HAP-1 (cell line): ENCODE results near the gene AGAP1.

Experiments
- DNase-seq, 2 experiments: peaks; one replicate each; pipeline ENCODE4 v3.0.0-alpha.2; 2016 to 2020; ENCODE audit warnings: low spot score in 2 of 2
- H3K27me3 ChIP-seq: fragments of 250-450 bp; sonication (Bioruptor Pico); 2 replicates; pipeline ENCODE4 v1.5.1; 2020; ENCODE audit warnings: low read depth, mild to moderate bottlenecking, moderate library complexity
- H3K36me3 ChIP-seq: fragments of 250-450 bp; sonication (Bioruptor Pico); replicated peaks from 2 replicates; pipeline ENCODE4 v1.5.1; 2020; ENCODE audit warnings: mild to moderate bottlenecking
- H3K4me1 ChIP-seq: fragments of 250-450 bp; sonication (Bioruptor Pico); 2 replicates; pipeline ENCODE4 v1.5.1; 2020; ENCODE audit warnings: mild to moderate bottlenecking
- H3K4me3 ChIP-seq: fragments of 250-450 bp; sonication (Bioruptor Pico); 2 replicates; pipeline ENCODE4 v1.5.1; 2020; ENCODE audit warnings: mild to moderate bottlenecking, moderate library complexity
- H3K9me3 ChIP-seq: fragments of 250-450 bp; sonication (Bioruptor Pico); 2 replicates; pipeline ENCODE4 v1.5.1; 2020; ENCODE audit warnings: mild to moderate bottlenecking, moderate library complexity
- in situ Hi-C: fragments of 300-500 bp; cut with MboI; formaldehyde crosslinking; loops from 3 replicates; pipeline ENCODE4 v1.14.3; 2020; ENCODE audit warnings: low sequenced_read_pairs, inconsistent platforms, mixed read lengths

The AGAP1 gene

DNA sequence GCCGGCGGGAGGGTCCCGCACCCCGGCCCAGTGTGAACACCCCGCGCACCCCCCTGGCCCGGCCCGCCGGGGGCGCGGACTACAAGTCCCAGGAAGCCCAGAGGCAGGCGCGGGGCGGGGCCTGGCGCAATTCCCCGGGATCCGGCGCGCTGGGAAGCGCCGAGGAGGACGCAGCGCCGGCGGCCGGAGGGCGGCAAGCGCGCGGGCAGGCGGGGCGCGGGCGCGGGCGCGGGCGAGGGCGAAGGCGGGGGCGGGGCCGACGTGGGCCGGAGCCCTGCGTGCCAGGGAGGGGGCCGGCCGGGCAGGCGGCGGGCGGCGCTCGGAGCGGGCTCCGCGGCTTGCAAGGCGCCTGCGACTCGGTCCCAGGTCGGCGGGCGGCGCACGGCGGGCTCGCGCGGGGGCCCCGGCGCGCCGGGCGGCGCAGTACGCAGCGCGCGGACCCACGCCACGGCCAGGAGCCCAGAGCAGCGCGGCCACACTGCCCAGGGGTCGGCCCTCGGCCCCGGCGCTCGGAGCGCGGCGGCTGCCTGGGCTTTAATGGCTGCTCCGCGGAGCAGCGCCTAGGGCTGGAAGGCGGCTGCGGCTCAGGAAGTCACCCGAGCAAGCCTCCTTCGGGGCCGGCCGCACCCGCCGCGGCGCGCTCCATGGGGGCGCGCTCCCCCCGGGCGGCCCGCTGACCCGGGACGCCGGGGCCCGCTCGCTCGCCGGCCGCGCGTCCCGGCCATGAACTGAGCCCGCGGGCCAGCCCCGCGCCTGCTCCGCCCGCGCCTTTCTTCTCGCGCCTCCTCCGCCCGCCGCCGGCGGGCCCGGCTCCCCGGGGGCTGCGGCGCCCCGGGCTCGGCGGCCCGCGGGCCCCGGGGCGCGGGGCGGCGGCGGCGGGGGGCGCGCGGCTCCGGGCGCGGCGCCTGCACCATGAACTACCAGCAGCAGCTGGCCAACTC is at the start of gene AGAP1:
AGAP1 (plus strand) TSS at position 269 of the 941 bp plus-strand sequence.
- no peaks in the 10 kb centered on the region for H3K27me3 ChIP-seq
- H3K4me3 ChIP-seq: peak within 1 kb of the TSS; percentile 45
- in situ Hi-C loops: no loop called here
- no peaks in the 10 kb centered on the region for H3K9me3 ChIP-seq
- H3K4me1 ChIP-seq: peaks cover 9% of the 10 kb centered on the region
- peak; percentile 59 to 87 for DNase-seq
- H3K36me3 ChIP-seq: no peaks in the 10 kb centered on the region

DNA sequence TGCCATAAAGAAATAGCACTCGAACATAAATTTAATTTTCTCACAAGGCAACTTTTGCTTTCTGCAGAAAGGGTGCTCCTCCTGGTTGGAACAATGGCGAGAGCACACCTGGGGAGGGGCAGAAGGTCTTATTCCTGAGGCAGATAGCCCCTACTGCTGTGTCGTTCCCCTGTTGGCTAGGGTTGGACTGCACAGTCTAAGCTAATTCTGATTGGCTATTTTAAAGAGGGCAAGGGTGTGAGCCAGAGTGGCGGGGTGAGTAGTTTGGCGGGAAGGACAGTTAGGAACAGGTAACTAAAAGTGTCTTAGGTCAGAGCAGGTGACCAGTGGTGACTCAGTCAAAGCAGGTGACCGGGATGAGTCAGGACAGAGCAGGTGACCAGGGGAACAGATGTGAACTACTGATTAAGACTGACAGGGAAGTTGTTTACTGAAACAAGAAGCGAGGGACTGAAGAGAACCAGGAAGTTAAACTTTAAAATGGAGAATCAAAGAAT is 49.7 kb upstream of the AGAP1 start:
- Histone ChIP-seq H3K4me1 (no peaks in the 10 kb centered on the region), H3K9me3 (no peaks in the 10 kb centered on the region), H3K36me3 (no peaks in the 10 kb centered on the region), H3K4me3 (no peak overlapping the region), H3K27me3 (peaks cover 8% of the 10 kb centered on the region; the same call in 1 of the 2 replicates)
- in situ Hi-C loops: no loop called here
- no peak for DNase-seq

DNA sequence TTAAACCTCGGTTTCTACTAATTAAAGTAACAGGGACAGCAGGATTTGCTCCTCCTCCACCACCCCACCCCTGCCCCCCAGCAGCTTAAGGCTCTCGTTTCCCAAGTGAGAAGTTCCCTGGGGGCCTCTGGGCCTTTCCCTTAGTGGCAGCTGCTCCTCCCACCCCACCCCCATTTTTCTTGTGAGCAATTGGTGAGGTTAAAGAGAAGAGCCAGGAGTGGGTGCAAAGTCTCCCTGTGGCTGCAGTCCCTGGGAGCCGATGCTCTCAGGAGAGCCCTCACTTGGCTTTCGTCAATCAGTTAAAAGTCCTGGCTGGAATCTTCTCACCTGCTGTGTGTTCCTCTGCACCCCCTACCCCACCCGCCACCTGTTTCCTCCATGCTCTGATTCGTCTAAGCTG is 48.7 kb upstream of the AGAP1 start:
- in situ Hi-C loops: no loop called here
- Histone ChIP-seq H3K9me3 (no peaks in the 10 kb centered on the region), H3K4me1 (no peaks in the 10 kb centered on the region), H3K36me3 (no peaks in the 10 kb centered on the region), H3K4me3 (no peak overlapping the region), H3K27me3 (peaks cover 2% of the 10 kb centered on the region; the same call in 1 of the 2 replicates)
- DNase-seq: no peak

DNA sequence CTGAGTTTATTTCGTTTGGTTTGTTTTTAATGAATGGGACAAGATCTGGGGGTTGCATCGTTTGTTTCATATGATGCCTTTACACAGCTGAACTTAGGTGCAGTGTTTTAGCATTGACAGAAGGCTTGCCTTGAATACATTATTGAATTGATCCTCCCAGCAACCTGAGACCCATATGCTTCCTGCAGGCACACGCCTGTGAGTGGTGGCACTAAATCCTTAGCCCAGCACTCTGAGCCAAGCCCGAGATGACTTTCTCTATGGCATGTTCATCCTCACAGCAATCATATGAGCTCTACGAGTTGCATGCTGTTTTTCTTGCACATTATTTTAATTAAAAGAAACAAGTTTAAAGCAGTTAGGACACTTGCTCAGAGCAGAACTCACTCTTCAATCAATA is 47.8 kb upstream of the AGAP1 start:
- Histone ChIP-seq H3K4me1 (no peaks in the 10 kb centered on the region), H3K4me3 (no peak overlapping the region), H3K9me3 (no peaks in the 10 kb centered on the region), H3K27me3 (no peaks in the 10 kb centered on the region), H3K36me3 (no peaks in the 10 kb centered on the region)
- in situ Hi-C loops: no loop called here
- no peak for DNase-seq

DNA sequence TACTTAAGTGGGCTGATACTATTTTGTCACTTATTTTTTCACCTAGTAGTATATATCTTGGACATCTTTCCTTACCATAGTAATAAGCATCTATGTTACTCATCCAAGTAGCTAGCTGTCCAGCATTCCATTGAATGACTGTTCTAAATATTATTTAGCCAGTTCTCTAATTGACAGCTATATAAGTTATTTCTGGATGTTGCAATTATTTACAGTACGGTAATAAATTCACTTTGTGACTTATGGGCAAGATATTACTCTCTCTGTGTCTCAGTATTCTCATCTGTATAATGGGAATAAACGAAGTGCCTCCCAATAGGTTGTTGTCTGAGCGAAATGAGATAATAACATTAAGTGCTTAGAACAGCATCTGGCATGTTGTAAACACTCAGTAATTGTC is 46.6 kb upstream of the AGAP1 start:
- Histone ChIP-seq H3K36me3 (no peaks in the 10 kb centered on the region), H3K4me3 (no peak overlapping the region), H3K4me1 (no peaks in the 10 kb centered on the region), H3K9me3 (no peaks in the 10 kb centered on the region), H3K27me3 (no peaks in the 10 kb centered on the region)
- in situ Hi-C loops: no loop called here
- DNase-seq: no peak

DNA sequence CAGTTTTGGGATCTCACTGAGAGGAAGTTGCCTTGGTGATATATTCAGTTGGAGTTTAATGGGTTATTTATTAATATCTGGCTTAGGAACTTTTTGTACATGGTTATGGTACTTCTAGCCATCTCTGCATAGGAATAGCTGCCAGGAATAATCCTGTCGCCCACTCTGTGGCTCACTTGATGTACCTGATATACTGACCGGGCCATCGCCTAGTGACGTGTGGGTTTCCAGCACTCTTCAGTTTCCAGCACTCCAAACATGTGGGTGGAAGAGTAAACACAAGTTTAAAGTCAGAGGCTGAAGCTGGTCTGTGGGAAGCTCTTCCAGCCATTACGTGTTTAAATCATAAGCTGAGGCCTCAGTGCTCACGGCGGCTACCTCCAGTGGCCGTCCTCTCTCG is 44.3 kb upstream of the AGAP1 start:
- Histone ChIP-seq H3K9me3 (no peaks in the 10 kb centered on the region), H3K4me3 (no peak overlapping the region), H3K36me3 (no peaks in the 10 kb centered on the region), H3K27me3 (peaks cover 3% of the 10 kb centered on the region; the same call in 1 of the 2 replicates), H3K4me1 (no peaks in the 10 kb centered on the region)
- DNase-seq: no peak
- in situ Hi-C loops: no loop called here

DNA sequence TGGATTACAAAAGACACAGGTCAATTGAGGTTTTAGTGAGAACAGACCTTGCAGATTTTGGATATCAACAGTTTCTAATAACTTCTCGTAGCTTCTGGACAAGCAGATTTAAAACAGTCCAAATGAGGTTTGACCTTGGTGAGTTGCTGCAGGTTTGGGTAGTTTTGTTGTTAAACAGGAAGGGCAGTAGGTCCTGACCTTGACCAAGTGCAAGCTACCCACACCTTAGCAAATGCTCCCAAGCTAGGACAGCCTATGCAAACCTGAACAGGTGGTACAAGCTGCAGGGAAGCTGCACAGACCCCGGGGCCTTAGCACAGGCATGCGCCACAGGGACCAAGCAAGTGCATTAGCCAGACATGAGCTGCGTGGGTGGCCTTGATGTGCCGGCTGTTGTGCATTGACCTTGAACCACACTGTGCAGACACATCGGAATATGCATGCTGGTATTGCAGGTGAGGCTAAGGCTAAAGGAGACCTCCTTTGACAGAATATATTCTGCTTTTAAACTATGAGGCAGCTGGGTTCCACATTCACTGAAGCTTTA is 40.2 kb upstream of the AGAP1 start:
- no peak for DNase-seq
- in situ Hi-C loops: no loop called here
- no peaks in the 10 kb centered on the region for H3K36me3 ChIP-seq
- peaks cover 3% of the 10 kb centered on the region; the same call in 1 of the 2 replicates for H3K27me3 ChIP-seq
- no peaks in the 10 kb centered on the region for H3K4me1 ChIP-seq
- H3K4me3 ChIP-seq: no peak overlapping the region
- H3K9me3 ChIP-seq: no peaks in the 10 kb centered on the region

DNA sequence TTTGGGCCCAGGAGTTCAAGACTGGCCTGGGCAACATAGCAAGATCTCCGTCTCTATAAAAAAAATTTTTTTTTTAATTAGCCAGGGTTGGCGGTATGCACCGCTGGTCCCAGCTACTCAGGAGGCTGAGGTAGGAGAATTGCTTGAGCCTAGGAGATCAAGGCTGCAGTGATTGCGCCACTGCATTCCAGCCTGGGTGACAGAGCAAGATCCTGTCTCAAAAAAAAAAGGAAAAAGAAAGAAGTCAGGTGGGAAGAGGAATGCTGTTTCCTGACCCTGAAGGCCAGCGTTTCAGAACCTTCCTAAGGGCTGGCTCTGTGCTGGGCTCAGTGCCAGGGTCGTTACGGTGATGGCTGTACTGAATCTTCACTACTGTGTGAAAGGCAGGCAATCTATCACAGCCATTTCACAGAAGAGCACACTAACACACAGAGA is 35.0 kb upstream of the AGAP1 start:
- DNase-seq: no peak
- H3K36me3 ChIP-seq: no peaks in the 10 kb centered on the region
- no peak overlapping the region for H3K4me3 ChIP-seq
- no peaks in the 10 kb centered on the region for H3K27me3 ChIP-seq
- no peaks in the 10 kb centered on the region for H3K4me1 ChIP-seq
- H3K9me3 ChIP-seq: no peaks in the 10 kb centered on the region
- in situ Hi-C loops: no loop called here

DNA sequence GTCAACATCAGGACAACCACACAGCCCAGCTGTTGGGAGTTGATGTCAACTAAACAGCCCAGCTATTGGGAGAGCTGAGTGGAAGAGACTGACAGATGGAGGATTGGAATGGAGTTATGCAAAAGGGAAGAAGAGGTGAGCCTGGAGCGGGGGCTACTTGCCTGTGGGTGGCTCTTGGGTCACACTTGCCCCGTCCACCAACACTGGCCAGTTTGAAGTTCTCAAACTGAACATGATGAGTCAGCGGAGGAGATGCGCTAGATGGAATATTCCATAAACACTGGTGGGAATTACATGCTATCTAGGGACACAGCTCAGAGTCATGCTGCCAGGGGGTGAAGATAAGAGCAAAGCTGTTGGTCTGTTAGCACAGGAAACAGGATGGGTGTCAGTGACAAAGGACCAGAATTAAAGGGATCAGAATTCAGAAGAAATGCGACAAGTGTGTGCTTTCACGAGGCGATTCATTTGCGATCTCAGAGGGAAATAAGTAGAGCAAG is 33.2 kb upstream of the AGAP1 start:
- H3K4me1 ChIP-seq: no peaks in the 10 kb centered on the region
- in situ Hi-C loops: no loop called here
- no peaks in the 10 kb centered on the region for H3K9me3 ChIP-seq
- H3K27me3 ChIP-seq: peaks cover 3% of the 10 kb centered on the region; the same call in 1 of the 2 replicates
- no peak overlapping the region for H3K4me3 ChIP-seq
- no peaks in the 10 kb centered on the region for H3K36me3 ChIP-seq
- DNase-seq: no peak

DNA sequence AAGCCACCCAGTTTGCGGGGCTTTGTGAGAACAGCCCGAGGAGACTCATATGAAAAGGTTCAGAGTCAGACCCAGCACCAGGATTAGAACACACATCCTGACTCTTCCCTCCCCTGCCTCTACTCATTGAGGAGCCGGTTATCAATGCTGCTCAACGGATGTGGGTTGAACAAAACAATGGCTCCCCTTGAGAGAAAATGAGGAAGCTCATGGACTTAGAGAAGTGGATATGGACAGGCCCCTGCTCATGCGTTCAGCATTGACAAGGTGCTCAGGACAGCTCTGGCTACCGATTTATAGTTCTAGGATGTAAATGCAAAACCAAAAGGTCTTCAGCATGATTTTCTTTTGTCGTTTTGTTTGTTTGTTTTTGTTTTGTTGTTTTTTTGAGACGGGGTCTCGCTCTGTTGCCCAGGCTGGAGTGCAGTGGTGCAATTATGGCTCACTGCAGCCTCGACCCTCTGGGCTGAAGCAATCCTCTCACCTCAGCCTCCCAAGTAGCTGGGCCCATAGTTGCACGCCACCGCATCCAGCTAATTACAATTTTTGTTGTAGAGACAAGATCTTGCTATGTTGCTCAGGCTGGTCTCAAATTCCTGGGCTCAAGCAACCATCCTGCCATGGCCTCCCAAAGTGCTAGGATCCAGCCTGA is 32.0 kb upstream of the AGAP1 start:
- H3K36me3 ChIP-seq: no peaks in the 10 kb centered on the region
- no peaks in the 10 kb centered on the region for H3K9me3 ChIP-seq
- peaks cover 3% of the 10 kb centered on the region; the same call in 1 of the 2 replicates for H3K27me3 ChIP-seq
- no peak for DNase-seq
- no peak overlapping the region for H3K4me3 ChIP-seq
- no peaks in the 10 kb centered on the region for H3K4me1 ChIP-seq
- in situ Hi-C loops: no loop called here

DNA sequence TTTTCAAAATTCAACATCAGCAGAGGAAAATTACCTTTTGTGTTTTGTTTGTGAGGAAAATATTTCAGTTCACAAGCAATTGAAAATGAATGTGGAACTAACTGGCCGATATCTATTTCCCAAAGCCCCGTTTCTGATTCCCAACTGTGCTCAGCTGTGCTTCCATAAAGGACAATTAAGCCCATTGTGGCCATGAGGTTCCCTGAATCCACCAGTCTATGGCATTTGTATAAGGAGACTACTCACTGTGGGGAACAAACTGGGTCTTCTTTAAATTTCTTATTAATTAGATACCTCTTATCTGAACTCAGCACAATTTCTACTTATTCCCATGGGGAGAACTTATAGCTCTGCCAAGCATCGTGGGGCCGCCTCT is 31.4 kb upstream of the AGAP1 start:
- DNase-seq: no peak
- H3K36me3 ChIP-seq: no peaks in the 10 kb centered on the region
- no peaks in the 10 kb centered on the region for H3K4me1 ChIP-seq
- in situ Hi-C loops: no loop called here
- H3K4me3 ChIP-seq: no peak overlapping the region
- peaks cover 3% of the 10 kb centered on the region; the same call in 1 of the 2 replicates for H3K27me3 ChIP-seq
- H3K9me3 ChIP-seq: no peaks in the 10 kb centered on the region

DNA sequence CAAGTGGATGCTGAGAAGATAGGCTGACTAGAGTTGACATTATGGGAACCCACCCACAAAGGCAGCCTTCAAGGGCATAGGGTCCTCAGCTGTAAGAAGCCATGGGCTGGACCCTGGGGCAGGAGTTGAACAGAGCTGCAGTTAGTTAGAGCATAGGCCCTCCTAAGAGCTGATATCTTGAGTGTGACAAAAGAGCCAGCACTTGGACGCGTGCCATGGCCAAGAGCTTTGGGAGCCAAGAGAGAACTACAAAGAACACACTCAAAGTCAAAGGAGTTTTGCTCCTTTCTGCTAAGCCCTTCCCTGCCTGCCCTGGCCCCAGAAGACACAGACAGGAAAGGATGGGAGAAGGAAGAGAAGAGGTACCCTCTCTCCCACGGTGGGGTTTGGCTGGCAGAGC is 29.9 kb upstream of the AGAP1 start:
- in situ Hi-C loops: no loop called here
- Histone ChIP-seq H3K4me1 (no peaks in the 10 kb centered on the region), H3K27me3 (peaks cover 3% of the 10 kb centered on the region; the same call in 1 of the 2 replicates), H3K9me3 (no peaks in the 10 kb centered on the region), H3K4me3 (no peak overlapping the region), H3K36me3 (no peaks in the 10 kb centered on the region)
- no peak for DNase-seq

DNA sequence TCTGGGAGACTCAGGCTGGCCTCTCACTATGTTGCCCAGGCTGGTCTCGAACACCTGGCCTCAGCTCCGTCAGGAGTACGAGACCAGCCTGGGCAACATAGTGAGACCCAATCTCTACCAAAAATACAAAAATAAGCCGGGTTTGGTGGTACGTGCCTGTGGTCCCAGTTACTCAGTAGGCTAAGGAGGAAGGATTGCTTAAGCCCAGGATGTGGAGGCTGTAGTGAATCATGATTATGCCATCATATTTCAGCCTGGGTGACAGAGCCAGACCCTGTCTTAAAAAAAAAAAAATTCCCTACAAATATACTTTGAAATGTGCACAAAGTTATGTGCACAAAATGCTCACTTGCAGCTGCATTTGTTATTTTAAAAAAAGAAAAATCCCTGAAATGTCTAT is 26.3 kb upstream of the AGAP1 start:
- Histone ChIP-seq H3K9me3 (no peaks in the 10 kb centered on the region), H3K36me3 (no peaks in the 10 kb centered on the region), H3K4me1 (no peaks in the 10 kb centered on the region), H3K4me3 (no peak overlapping the region), H3K27me3 (peaks cover 3% of the 10 kb centered on the region; the same call in 1 of the 2 replicates)
- in situ Hi-C loops: no loop called here
- no peak for DNase-seq
